ENCODE data around the gene ZBTB1.
A peak's percentile ranks its signal among the peaks of the same experiment; 100 is the strongest.

Gene ZBTB1

GRCh38 chr14:64506721-64507120 lies 2.2 kb downstream of the ZBTB1 start:
- no peak overlapping the region for H4K5ac ChIP-seq (ENCODE audit: low read length)
- no peak overlapping the region for H2AK5ac ChIP-seq (ENCODE audit: low read length)
- no peak for DNase-seq
- H4K8ac ChIP-seq (ENCODE audit: low read depth, low read length), result no peak overlapping the region
- no peak overlapping the region for H3K4me3 ChIP-seq (ENCODE audit: low read length)
- no peak overlapping the region for H3K18ac ChIP-seq (ENCODE audit: low read length)
- no peaks in the 10 kb centered on the region for H3K27me3 ChIP-seq (ENCODE audit: insufficient read depth, low read length, poor library complexity)
- no CpG with 5 or more reads among the region's 3 CpGs for WGBS (ENCODE audit: extremely low coverage, insufficient coverage, low lambda C conversion rate)
- no peak overlapping the region for H2BK15ac ChIP-seq (replicated peaks; ENCODE audit: low read depth)
- peak overlapping the region; percentile 42 for H3K56ac ChIP-seq (ENCODE audit: low read length)
- peaks cover 46% of the 10 kb centered on the region for H3K79me2 ChIP-seq (ENCODE audit: control insufficient read depth, insufficient read depth, low read length)
- H3K36me3 ChIP-seq (ENCODE audit: control insufficient read depth, insufficient read depth, low read length), result no peaks in the 10 kb centered on the region
- H3K79me1 ChIP-seq (ENCODE audit: low read length), result peaks cover 10% of the 10 kb centered on the region
- no peak overlapping the region for H2BK5ac ChIP-seq (ENCODE audit: low read length)
- no peak overlapping the region for H3K23ac ChIP-seq (ENCODE audit: low read length)
- H3K4ac ChIP-seq (ENCODE audit: low read depth, low read length), result no peak overlapping the region
- H2BK120ac ChIP-seq (ENCODE audit: low read depth, low read length), result no peak overlapping the region
- peak overlapping the region; percentile 1 for H3K4me2 ChIP-seq (ENCODE audit: low read length)
- peak overlapping the region; percentile 49 for H3K9ac ChIP-seq (ENCODE audit: low read length)
- peaks cover 21% of the 10 kb centered on the region for H3K4me1 ChIP-seq (ENCODE audit: control insufficient read depth, low read depth, low read length)
- H3K27ac ChIP-seq (ENCODE audit: low read depth, low read length), result no peak overlapping the region

DNA sequence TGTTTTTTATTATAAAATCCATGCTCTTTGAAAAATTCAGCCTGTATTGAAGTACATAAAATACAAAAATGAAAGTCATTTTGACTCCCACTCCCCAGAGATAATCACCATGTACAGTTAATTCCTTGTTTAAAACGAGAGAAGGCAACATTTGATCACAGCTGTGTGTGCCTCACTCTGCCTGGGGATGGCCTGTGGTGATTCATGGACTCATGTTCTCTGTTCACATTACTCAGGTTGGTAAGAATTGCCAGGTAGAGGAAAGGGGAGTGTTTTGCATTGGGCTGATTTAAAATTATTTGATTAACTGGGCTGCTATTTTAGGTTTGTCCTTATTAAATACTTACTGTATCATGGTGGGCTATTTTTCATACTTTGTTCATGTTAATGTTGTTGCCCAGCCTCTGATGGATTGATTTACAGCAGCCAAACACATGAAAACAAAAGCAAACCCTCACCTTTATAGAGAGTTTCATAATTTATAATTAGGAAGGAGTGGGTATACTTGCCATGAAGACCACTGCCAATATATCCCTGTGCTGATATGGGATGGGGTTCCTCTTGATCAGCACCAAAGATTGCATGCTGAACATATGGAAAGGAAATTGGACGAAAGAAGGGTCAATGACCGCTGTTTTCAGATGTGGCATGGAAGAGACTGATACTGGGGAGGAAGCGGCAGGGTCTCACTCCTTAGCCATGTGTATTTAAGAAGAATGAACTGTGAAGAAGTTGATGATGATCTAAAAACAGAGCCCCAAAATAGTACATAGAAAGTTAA lies 3.0 kb downstream of the ZBTB1 start:
- Histone ChIP-seq H3K27ac (ENCODE audit: low read depth, low read length) (no peak overlapping the region), H3K4me1 (ENCODE audit: control insufficient read depth, low read depth, low read length) (peaks cover 15% of the 10 kb centered on the region), H3K56ac (ENCODE audit: low read length) (peak overlapping the region; percentile 78), H3K23ac (ENCODE audit: low read length) (no peak overlapping the region), H4K8ac (ENCODE audit: low read depth, low read length) (no peak overlapping the region), H3K4me2 (ENCODE audit: low read length) (no peak overlapping the region), H2AK5ac (ENCODE audit: low read length) (no peak overlapping the region), H3K9ac (ENCODE audit: low read length) (peak overlapping the region; percentile 43), H3K4me3 (ENCODE audit: low read length) (no peak overlapping the region), H3K79me2 (ENCODE audit: control insufficient read depth, insufficient read depth, low read length) (peaks cover 52% of the 10 kb centered on the region), H3K4ac (ENCODE audit: low read depth, low read length) (peak overlapping the region; percentile 59), H4K5ac (ENCODE audit: low read length) (no peak overlapping the region), H3K27me3 (ENCODE audit: insufficient read depth, low read length, poor library complexity) (no peaks in the 10 kb centered on the region), H2BK15ac (replicated peaks; ENCODE audit: low read depth) (no peak overlapping the region), H3K18ac (ENCODE audit: low read length) (no peak overlapping the region), H3K36me3 (ENCODE audit: control insufficient read depth, insufficient read depth, low read length) (no peaks in the 10 kb centered on the region), H3K79me1 (ENCODE audit: low read length) (peaks cover 4% of the 10 kb centered on the region), H2BK120ac (ENCODE audit: low read depth, low read length) (no peak overlapping the region), H2BK5ac (ENCODE audit: low read length) (peak overlapping the region; percentile 30)
- DNase-seq, result peak; percentile 32
- WGBS (ENCODE audit: extremely low coverage, insufficient coverage, low lambda C conversion rate), result no CpG with 5 or more reads among the region's 4 CpGs

DNA sequence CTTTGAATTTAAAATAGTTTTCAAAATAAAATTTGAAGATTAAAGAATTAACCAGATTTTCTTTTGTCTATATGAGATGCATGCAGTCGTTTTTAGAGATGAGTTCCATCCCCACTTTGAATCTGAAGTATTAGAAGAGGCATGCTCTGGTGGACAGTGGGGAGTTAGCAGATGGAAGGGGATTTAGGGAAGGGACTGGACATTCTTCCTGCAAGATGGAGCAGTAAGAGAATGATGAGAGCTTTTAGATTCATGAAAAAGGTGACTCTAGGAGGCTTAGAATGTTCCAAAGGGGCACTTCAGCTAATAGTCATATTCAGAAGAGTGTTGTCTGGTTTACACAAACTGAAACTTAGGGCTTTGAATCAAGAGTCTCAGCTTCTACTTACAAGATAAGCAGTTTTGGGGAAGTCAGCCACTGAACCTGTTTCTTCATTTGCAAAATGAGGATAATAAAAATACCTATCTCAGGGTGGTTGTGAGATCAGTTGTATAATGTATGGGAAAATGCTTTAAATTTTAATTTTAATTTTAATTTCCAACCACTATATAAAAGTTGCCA lies 3.7 kb downstream of the ZBTB1 start:
- Histone ChIP-seq H3K4me1 (ENCODE audit: control insufficient read depth, low read depth, low read length) (peaks cover 15% of the 10 kb centered on the region), H3K79me1 (ENCODE audit: low read length) (peaks cover 3% of the 10 kb centered on the region), H2BK15ac (replicated peaks; ENCODE audit: low read depth) (no peak overlapping the region), H2BK120ac (ENCODE audit: low read depth, low read length) (no peak overlapping the region), H3K4ac (ENCODE audit: low read depth, low read length) (no peak overlapping the region), H3K27me3 (ENCODE audit: insufficient read depth, low read length, poor library complexity) (no peaks in the 10 kb centered on the region), H3K18ac (ENCODE audit: low read length) (no peak overlapping the region), H3K4me2 (ENCODE audit: low read length) (no peak overlapping the region), H4K8ac (ENCODE audit: low read depth, low read length) (no peak overlapping the region), H3K4me3 (ENCODE audit: low read length) (no peak overlapping the region), H2BK5ac (ENCODE audit: low read length) (no peak overlapping the region), H3K9ac (ENCODE audit: low read length) (peak overlapping the region; percentile 41), H3K36me3 (ENCODE audit: control insufficient read depth, insufficient read depth, low read length) (no peaks in the 10 kb centered on the region), H3K56ac (ENCODE audit: low read length) (peak overlapping the region; percentile 58), H2AK5ac (ENCODE audit: low read length) (peak overlapping the region; percentile 11), H3K79me2 (ENCODE audit: control insufficient read depth, insufficient read depth, low read length) (peaks cover 56% of the 10 kb centered on the region), H4K5ac (ENCODE audit: low read length) (no peak overlapping the region), H3K23ac (ENCODE audit: low read length) (no peak overlapping the region), H3K27ac (ENCODE audit: low read depth, low read length) (no peak overlapping the region)
- no CpG with 5 or more reads among the region's 1 CpG for WGBS (ENCODE audit: extremely low coverage, insufficient coverage, low lambda C conversion rate)
- no peak for DNase-seq

DNA sequence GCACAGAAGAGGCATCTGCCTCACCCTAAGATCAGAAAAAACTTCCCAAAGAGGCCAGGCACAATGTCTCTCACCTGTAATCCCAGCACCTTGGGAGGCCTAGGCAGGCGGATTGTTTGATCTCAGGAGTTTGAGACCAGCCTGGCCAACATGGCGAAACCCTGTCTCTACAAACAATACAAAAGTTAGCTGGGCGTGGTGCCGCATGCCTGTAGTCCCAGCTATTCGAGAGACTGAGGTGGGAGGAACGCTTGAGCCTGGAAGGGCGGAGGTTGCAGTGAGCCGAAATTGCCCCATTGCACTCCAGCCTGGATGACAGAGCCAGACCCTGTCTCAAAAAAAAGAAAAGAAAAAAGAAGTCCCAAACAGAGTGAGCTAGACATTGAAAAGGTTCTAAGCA lies 4.5 kb downstream of the ZBTB1 start:
- Histone ChIP-seq H3K4me2 (ENCODE audit: low read length) (no peak overlapping the region), H3K4me3 (ENCODE audit: low read length) (no peak overlapping the region), H3K27ac (ENCODE audit: low read depth, low read length) (peak overlapping the region; percentile 41), H3K23ac (ENCODE audit: low read length) (no peak overlapping the region), H3K79me1 (ENCODE audit: low read length) (peaks cover 3% of the 10 kb centered on the region), H2AK5ac (ENCODE audit: low read length) (no peak overlapping the region), H3K18ac (ENCODE audit: low read length) (no peak overlapping the region), H3K79me2 (ENCODE audit: control insufficient read depth, insufficient read depth, low read length) (peaks cover 57% of the 10 kb centered on the region), H3K4me1 (ENCODE audit: control insufficient read depth, low read depth, low read length) (peaks cover 15% of the 10 kb centered on the region), H3K4ac (ENCODE audit: low read depth, low read length) (no peak overlapping the region), H4K8ac (ENCODE audit: low read depth, low read length) (no peak overlapping the region), H3K56ac (ENCODE audit: low read length) (peak overlapping the region; percentile 66), H4K5ac (ENCODE audit: low read length) (no peak overlapping the region), H2BK15ac (replicated peaks; ENCODE audit: low read depth) (no peak overlapping the region), H2BK120ac (ENCODE audit: low read depth, low read length) (no peak overlapping the region), H2BK5ac (ENCODE audit: low read length) (no peak overlapping the region), H3K27me3 (ENCODE audit: insufficient read depth, low read length, poor library complexity) (no peaks in the 10 kb centered on the region), H3K9ac (ENCODE audit: low read length) (peak overlapping the region; percentile 28), H3K36me3 (ENCODE audit: control insufficient read depth, insufficient read depth, low read length) (no peaks in the 10 kb centered on the region)
- DNase-seq, result peak; percentile 89
- no CpG with 5 or more reads among the region's 8 CpGs for WGBS (ENCODE audit: extremely low coverage, insufficient coverage, low lambda C conversion rate)

DNA sequence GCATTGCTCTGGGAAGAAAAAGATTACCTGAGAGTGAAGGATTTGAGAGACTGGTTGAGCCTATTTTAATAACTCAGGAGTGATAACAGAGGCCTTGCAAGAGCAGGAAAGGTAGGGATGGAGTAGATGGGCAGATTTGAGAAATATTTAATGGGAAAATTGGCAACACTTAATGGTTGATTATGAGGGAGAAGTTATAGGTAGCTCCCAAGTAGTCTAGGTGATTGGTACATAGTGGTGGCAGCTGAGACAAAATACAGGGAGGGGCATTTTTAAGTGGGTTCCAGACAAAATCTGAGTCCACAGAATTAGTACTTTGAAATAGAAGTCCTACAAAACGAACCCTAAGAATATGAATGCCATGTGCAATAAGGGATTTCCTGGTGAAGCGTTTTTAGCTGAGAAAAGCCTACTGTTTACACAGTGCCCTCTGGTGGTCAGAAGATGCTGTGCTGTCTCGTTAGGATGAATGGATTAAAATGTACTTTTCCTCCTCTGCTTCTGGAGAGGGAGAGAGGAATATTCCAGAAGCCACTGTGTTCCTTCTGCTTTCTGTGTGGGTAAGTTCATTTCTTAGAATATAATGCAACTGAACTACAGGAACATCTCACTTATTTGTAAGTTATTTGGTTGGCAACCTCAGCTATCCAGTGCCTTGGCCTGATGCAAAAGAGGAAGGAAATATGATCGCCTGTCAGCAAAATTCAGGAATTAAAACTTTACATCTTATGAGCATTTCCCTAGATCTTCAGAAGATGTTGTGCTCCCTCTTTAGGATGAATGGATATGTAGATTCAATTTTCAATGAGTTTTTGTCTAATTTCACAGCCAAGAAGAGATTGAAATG lies 6.5 kb downstream of the ZBTB1 start:
- WGBS (ENCODE audit: extremely low coverage, insufficient coverage, low lambda C conversion rate), result no CpG with 5 or more reads among the region's 4 CpGs
- Histone ChIP-seq H2BK15ac (replicated peaks; ENCODE audit: low read depth) (no peak overlapping the region), H3K4ac (ENCODE audit: low read depth, low read length) (no peak overlapping the region), H3K27ac (ENCODE audit: low read depth, low read length) (peak overlapping the region; percentile 17), H4K5ac (ENCODE audit: low read length) (no peak overlapping the region), H3K23ac (ENCODE audit: low read length) (no peak overlapping the region), H3K36me3 (ENCODE audit: control insufficient read depth, insufficient read depth, low read length) (no peaks in the 10 kb centered on the region), H3K4me1 (ENCODE audit: control insufficient read depth, low read depth, low read length) (peaks cover 15% of the 10 kb centered on the region), H3K79me2 (ENCODE audit: control insufficient read depth, insufficient read depth, low read length) (peaks cover 62% of the 10 kb centered on the region), H3K27me3 (ENCODE audit: insufficient read depth, low read length, poor library complexity) (no peaks in the 10 kb centered on the region), H2AK5ac (ENCODE audit: low read length) (no peak overlapping the region), H3K4me3 (ENCODE audit: low read length) (no peak overlapping the region), H3K79me1 (ENCODE audit: low read length) (peaks cover 3% of the 10 kb centered on the region), H3K4me2 (ENCODE audit: low read length) (no peak overlapping the region), H3K9ac (ENCODE audit: low read length) (peak overlapping the region; percentile 46), H4K8ac (ENCODE audit: low read depth, low read length) (no peak overlapping the region), H3K18ac (ENCODE audit: low read length) (peak overlapping the region; percentile 18), H2BK5ac (ENCODE audit: low read length) (no peak overlapping the region), H2BK120ac (ENCODE audit: low read depth, low read length) (no peak overlapping the region), H3K56ac (ENCODE audit: low read length) (peak overlapping the region; percentile 61)
- DNase-seq, result peak; percentile 77
